ENCODE measurements around the gene MAP3K20. TPM values are rescaled to one million over a fixed set of nuclear protein-coding genes. Genes with fewer than 3 reads are reported as not detected.

The MAP3K20 gene
- total RNA-seq, 1 experiment from 2014 or later, result 40.0 TPM

DNA sequence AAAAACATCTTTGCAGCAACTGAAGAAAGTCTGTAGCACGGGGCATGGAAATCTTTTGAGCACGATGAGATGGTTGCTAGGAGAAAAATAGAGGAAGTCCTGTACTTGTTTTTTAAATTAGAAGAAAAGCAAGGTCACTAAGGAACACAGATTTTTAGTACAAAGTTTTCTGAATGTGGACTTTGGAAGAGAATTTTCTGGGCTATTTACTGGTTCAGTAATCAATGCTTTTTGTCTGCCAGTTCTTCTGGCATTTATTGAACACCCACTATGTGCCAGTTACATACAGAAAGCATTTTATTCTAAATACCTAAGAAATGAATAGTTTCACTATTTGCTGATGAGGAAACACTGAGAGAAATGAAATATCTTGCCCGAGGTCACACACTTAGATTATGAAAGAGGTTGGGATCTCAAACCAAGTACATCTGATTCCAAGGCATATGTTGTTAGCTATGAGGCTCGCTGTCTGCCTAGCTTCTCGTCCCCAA lies 15.6 kb upstream of the MAP3K20 start:
- no peaks in the 10 kb centered on the region for H3K36me3 ChIP-seq (ENCODE audit: insufficient read depth, low read length, poor library complexity, severe bottlenecking)
- no peak overlapping the region for H3K27ac ChIP-seq (ENCODE audit: low read depth, low read length, poor library complexity, severe bottlenecking)
- peaks cover 11% of the 10 kb centered on the region for H3K4me1 ChIP-seq (ENCODE audit: insufficient read depth, low read length, poor library complexity, severe bottlenecking)
- no peak for TF ChIP-seq EZH2 (IDR thresholded peaks at IDR 0.05; ENCODE audit: borderline replicate concordance, low read depth, low read length, poor library complexity, severe bottlenecking)
- no peak for TF ChIP-seq CTCF (conservative IDR thresholded peaks at IDR 0.05; ENCODE audit: low read depth, low read length)
- no TSS peak for BruUV-seq (replicated peaks)
- H3K27me3 ChIP-seq (replicated peaks; ENCODE audit: insufficient read depth, low read depth, low read length, poor library complexity), result no peaks in the 10 kb centered on the region
- ChIA-PET CTCF (no interaction called here), POLR2A (ENCODE audit: low non-redundant PET) (no interaction called here)
- no peaks in the 10 kb centered on the region for H3K9me3 ChIP-seq (ENCODE audit: low read depth, low read length, poor library complexity, severe bottlenecking)
- no peak for DNase-seq (ENCODE audit: low spot score)
- intact Hi-C loops (cut with micrococcal nuclease; ENCODE audit: unreplicated experiment), result no loop called here
- H3K4me3 ChIP-seq (ENCODE audit: low read depth, low read length, poor library complexity, severe bottlenecking), result no peak overlapping the region

- POLR2A ChIA-PET (ENCODE audit: low non-redundant PET), result no interaction called here
- CTCF ChIA-PET, result no interaction called here
- H3K27me3 ChIP-seq (replicated peaks; ENCODE audit: insufficient read depth, low read depth, low read length, poor library complexity), result no peaks in the 10 kb centered on the region
- BruUV-seq (replicated peaks), result no TSS peak
- no peak overlapping the region for H3K4me3 ChIP-seq (ENCODE audit: low read depth, low read length, poor library complexity, severe bottlenecking)
- no peaks in the 10 kb centered on the region for H3K9me3 ChIP-seq (ENCODE audit: low read depth, low read length, poor library complexity, severe bottlenecking)
- no peak for TF ChIP-seq EZH2 (IDR thresholded peaks at IDR 0.05; ENCODE audit: borderline replicate concordance, low read depth, low read length, poor library complexity, severe bottlenecking)
- TF ChIP-seq CTCF (conservative IDR thresholded peaks at IDR 0.05; ENCODE audit: low read depth, low read length), result no peak
- H3K36me3 ChIP-seq (ENCODE audit: insufficient read depth, low read length, poor library complexity, severe bottlenecking), result no peaks in the 10 kb centered on the region
- intact Hi-C loops (cut with micrococcal nuclease; ENCODE audit: unreplicated experiment), result no loop called here
- DNase-seq (ENCODE audit: low spot score), result peak; percentile 90
- H3K4me1 ChIP-seq (ENCODE audit: insufficient read depth, low read length, poor library complexity, severe bottlenecking), result peaks cover 18% of the 10 kb centered on the region
- H3K27ac ChIP-seq (ENCODE audit: low read depth, low read length, poor library complexity, severe bottlenecking), result no peak overlapping the region
These were observed 12.8 kb upstream of the MAP3K20 start for GRCh38 chr2:173062801-173063200.

- H3K9me3 ChIP-seq (ENCODE audit: low read depth, low read length, poor library complexity, severe bottlenecking), result no peaks in the 10 kb centered on the region
- no peak overlapping the region for H3K4me3 ChIP-seq (ENCODE audit: low read depth, low read length, poor library complexity, severe bottlenecking)
- DNase-seq (ENCODE audit: low spot score), result no peak
- intact Hi-C loops (cut with micrococcal nuclease; ENCODE audit: unreplicated experiment), result no loop called here
- no peaks in the 10 kb centered on the region for H3K27me3 ChIP-seq (replicated peaks; ENCODE audit: insufficient read depth, low read depth, low read length, poor library complexity)
- POLR2A ChIA-PET (ENCODE audit: low non-redundant PET), result no interaction called here
- CTCF ChIA-PET, result no interaction called here
- H3K36me3 ChIP-seq (ENCODE audit: insufficient read depth, low read length, poor library complexity, severe bottlenecking), result no peaks in the 10 kb centered on the region
- no TSS peak for BruUV-seq (replicated peaks)
- H3K4me1 ChIP-seq (ENCODE audit: insufficient read depth, low read length, poor library complexity, severe bottlenecking), result peaks cover 18% of the 10 kb centered on the region
- no peak for TF ChIP-seq CTCF (conservative IDR thresholded peaks at IDR 0.05; ENCODE audit: low read depth, low read length)
- TF ChIP-seq EZH2 (IDR thresholded peaks at IDR 0.05; ENCODE audit: borderline replicate concordance, low read depth, low read length, poor library complexity, severe bottlenecking), result no peak
- H3K27ac ChIP-seq (ENCODE audit: low read depth, low read length, poor library complexity, severe bottlenecking), result no peak overlapping the region
These were observed 11.4 kb upstream of the MAP3K20 start for GRCh38 chr2:173064151-173064805.

Measured in A673 (cell line).